ENCODE results near the gene ATG16L2. TPM values are rescaled to one million over a fixed set of nuclear protein-coding genes. Genes with fewer than 3 reads are reported as not detected.

The ATG16L2 gene
- total RNA-seq, 4 donors from 2014 or later, result 21.7 to 46.5 (median 26.4) TPM

- no peak overlapping the region for H3K4me3 ChIP-seq
- H3K9me3 ChIP-seq, result no peaks in the 10 kb centered on the region
- 92 to 100% methylated on average over 1 of the region's 1 CpG for WGBS, 2 donors
- no peaks in the 10 kb centered on the region for H3K27me3 ChIP-seq
- intact Hi-C loops (cut with DNase I), result no loop called here
- no peak for TF ChIP-seq POLR2A (IDR thresholded peaks at IDR 0.05)
- H3K36me3 ChIP-seq, result peaks cover 0 to 14% (median 0%) of the 10 kb centered on the region in 3 donors
- H3K27ac ChIP-seq, result no peak overlapping the region
- DNase-seq, result no peak
- no peaks in the 10 kb centered on the region for H3K4me1 ChIP-seq
These were observed 61.5 kb downstream of the ATG16L2 start for GRCh38 chr11:72875736-72876135.

DNA sequence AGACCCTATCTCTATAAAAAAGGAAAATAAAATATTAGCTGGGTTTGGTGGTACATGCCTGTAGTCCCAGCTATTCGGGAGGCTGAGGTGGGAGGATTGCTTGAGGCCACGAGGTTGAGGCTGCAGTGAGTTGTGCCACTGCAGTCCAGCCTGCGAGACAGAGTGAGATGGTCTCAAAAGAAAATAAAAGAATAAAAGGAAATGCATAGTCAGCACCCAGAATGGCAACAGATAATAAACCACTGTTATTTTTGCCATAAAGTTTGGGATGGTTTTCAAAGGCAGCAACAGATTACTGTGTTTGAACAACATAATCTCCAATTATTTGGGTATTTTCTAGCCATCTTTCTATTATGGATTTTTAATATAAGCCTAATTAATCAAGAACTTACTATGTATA lies 61.9 kb downstream of the ATG16L2 start:
- intact Hi-C loops (cut with DNase I), result no loop called here

More for the DNA sequence above, 61.9 kb downstream of the ATG16L2 start:
- Histone ChIP-seq H3K27ac (no peak overlapping the region), H3K27me3 (no peaks in the 10 kb centered on the region), H3K4me3 (no peak overlapping the region), H3K9me3 (no peaks in the 10 kb centered on the region), H3K36me3 (peaks cover 0 to 14% (median 0%) of the 10 kb centered on the region in 3 donors), H3K4me1 (no peaks in the 10 kb centered on the region)
- no peak for DNase-seq
- WGBS, 2 donors, result 91 to 96% methylated on average over 3 of the region's 3 CpGs
- no peak for TF ChIP-seq POLR2A (IDR thresholded peaks at IDR 0.05)
- TF ChIP-seq, protein P1, sequence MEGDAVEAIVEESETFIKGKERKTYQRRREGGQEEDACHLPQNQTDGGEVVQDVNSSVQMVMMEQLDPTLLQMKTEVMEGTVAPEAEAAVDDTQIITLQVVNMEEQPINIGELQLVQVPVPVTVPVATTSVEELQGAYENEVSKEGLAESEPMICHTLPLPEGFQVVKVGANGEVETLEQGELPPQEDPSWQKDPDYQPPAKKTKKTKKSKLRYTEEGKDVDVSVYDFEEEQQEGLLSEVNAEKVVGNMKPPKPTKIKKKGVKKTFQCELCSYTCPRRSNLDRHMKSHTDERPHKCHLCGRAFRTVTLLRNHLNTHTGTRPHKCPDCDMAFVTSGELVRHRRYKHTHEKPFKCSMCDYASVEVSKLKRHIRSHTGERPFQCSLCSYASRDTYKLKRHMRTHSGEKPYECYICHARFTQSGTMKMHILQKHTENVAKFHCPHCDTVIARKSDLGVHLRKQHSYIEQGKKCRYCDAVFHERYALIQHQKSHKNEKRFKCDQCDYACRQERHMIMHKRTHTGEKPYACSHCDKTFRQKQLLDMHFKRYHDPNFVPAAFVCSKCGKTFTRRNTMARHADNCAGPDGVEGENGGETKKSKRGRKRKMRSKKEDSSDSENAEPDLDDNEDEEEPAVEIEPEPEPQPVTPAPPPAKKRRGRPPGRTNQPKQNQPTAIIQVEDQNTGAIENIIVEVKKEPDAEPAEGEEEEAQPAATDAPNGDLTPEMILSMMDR (IDR thresholded peaks at IDR 0.05), result no peak

Small RNA genes lying within 50 kb of the gene (small RNA-seq; reads per million reads assigned to genes)
- gene MIR4692 (0 reads per million in 4 donors), gene RF00019 (0 reads per million in 4 donors), gene RNU6-672P (0 reads per million in 4 donors)

Other genes with a start within 250 kb of the ATG16L2 start
- gene PDE2A, start 140.0 kb upstream of the ATG16L2 start, total RNA-seq, result 10 to 100 TPM in 3 of 4 donors, 1 to 10 TPM in 1; 5.6 to 38.3 (median 12.9) TPM
- gene ARAP1, start 62.0 kb upstream of the ATG16L2 start, total RNA-seq, result 100 to 1,000 TPM in 1 of 4 donors, 10 to 100 TPM in 3; 37.8 to 114 (median 70.6) TPM
- gene STARD10, start 20.4 kb upstream of the ATG16L2 start, total RNA-seq, result 10 to 100 TPM; 42.2 to 83.1 (median 49.4) TPM

Data from esophagus squamous epithelium (tissue), 5 donors.